T-helper 1 cell treated with Interleukin-12 subunit alpha and Interleukin-12 subunit beta and Interleukin-4 antibody, amounts not matched to agents 30 ng/mL and 1 ng/mL, for 36 hours (primary cell): Measurements from ENCODE around the gene OBSCN. TPM values are rescaled to one million over a fixed set of nuclear protein-coding genes. Genes with fewer than 3 reads are reported as not detected.

Experiments
- intact Hi-C: fragments of 100-400 bp; cut with micrococcal nuclease; formaldehyde crosslinking; loops from one replicate; pipeline ENCODE4 v1.15.1; 2024
- total RNA-seq: library from RNA; stranded (reverse); gene quantifications from 2 replicates; pipeline ENCODE4 v1.2.3, GENCODE V29; 2022

Gene OBSCN
- total RNA-seq, 1 donor from 2014 or later: 15.4 TPM

DNA sequence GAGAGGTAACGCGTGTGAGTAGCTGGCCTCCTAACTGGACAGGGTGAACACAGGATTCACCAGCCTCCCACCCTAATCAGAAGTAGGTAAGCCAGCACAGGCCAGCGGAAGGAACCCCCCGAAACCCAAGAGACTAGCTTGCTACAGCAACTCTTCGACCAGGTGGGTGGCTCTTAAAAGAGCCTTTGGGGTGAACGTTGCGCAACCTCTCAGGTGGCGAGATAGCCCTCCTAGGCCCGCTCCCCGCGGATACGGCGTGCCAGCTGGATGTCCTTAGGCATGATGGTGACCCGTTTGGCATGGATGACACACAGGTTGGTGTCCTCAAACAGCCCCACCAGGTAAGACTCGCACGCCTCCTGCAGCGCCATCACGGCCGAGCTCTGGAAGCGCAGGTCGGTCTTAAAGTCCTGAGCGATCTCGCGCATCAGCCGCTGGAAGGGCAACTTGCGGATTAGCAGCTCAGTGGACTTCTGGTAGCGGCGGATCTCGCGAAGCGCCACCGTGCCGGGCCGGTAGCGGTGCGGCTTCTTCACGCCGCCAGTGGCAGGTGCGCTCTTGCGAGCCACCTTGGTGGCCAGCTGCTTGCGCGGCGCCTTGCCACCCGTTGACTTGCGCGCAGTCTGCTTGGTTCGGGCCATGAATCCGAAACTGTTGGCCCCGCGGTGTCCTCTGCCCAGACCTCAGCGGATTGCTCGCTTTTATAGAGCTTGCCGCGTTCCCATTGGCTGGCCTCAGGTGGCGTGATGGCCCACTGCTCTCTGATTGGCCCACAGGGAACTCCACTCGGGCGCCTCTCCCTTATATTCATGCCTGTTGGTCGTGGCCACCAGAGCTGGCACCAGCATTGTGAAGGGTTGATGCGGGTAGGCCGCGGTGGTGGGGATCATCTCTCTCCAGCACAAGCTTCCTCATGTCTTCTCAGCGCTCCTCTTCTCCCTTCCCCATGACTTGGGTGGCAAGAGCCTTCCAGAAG is 217.1 kb downstream of the OBSCN start:
- intact Hi-C loops: no loop called here

DNA sequence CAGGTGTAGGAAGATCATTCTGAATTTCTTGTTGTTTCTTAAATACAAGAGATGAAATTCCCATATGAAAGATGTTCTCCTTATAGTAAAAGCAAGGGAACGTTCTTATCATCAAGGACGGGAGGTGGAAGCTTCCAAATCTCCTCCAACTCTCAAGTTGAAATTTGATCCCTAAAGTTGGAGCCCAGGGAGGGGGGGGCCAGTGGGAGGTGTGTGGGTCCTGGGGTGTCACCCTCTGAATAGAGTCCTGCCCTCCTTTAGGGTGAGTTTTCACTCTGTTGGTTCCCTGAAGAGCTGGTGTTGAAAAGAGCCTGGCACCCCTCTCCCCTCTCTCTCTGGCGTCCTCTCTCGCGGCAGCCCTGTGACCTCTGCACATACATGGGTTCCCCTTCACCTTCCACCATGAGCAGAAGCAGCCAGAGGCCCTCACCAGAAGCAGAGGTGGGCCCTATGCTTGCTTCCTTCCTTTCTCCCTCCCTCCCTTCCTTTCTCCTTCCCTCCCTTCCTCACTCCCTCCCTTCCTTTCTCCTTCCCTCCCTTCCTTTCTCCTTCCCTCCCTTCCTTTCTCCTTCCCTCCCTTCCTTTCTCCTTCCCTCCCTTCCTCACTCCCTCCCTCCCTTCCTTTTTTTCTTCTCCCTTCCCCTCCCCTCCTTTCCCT is 218.8 kb downstream of the OBSCN start:
- intact Hi-C loops: no loop called here

- intact Hi-C loops: no loop called here
These were observed 220.6 kb downstream of the OBSCN start for GRCh38 chr1:228428412-228428811.

Other genes starting within 250 kb of the OBSCN start
- gene WNT3A, start 201.0 kb upstream of the OBSCN start, total RNA-seq: not detected in 2 replicates
- 360 and 366 TPM in 2 replicates for gene ARF1, start 125.3 kb upstream of the OBSCN start, total RNA-seq
- gene C1orf35, start 104.7 kb upstream of the OBSCN start, total RNA-seq: 17.4 and 19.0 TPM in 2 replicates
- 34.6 and 41.1 TPM in 2 replicates for gene MRPL55, start 98.7 kb upstream of the OBSCN start, total RNA-seq
- 227 and 238 TPM in 2 replicates for gene GUK1, start 67.8 kb upstream of the OBSCN start, total RNA-seq
- gene GJC2, start 58.1 kb upstream of the OBSCN start, total RNA-seq: 0.88 and 1.0 TPM in 2 replicates
- gene IBA57, start 42.2 kb upstream of the OBSCN start, total RNA-seq: 7.1 and 8.0 TPM in 2 replicates
- 68.3 and 72.8 TPM in 2 replicates for gene TRIM11, start 198.8 kb downstream of the OBSCN start, total RNA-seq
- 1.8 and 2.4 TPM in 2 replicates for gene TRIM17, start 208.8 kb downstream of the OBSCN start, total RNA-seq